HG03432 (cell line): Measurements from ENCODE around the gene ENDOU.
A peak's percentile ranks its signal among the peaks of the same experiment; 100 is the strongest.

ENCODE experiments used
- ATAC-seq: cut with Tn5 transposase; IDR thresholded peaks from one replicate; pipeline ENCODE4 v1.9.1; 2021; ENCODE audit warnings: mild to moderate bottlenecking, moderate library complexity; ENCODE audit not compliant: unreplicated experiment

ENDOU gene, protein sequence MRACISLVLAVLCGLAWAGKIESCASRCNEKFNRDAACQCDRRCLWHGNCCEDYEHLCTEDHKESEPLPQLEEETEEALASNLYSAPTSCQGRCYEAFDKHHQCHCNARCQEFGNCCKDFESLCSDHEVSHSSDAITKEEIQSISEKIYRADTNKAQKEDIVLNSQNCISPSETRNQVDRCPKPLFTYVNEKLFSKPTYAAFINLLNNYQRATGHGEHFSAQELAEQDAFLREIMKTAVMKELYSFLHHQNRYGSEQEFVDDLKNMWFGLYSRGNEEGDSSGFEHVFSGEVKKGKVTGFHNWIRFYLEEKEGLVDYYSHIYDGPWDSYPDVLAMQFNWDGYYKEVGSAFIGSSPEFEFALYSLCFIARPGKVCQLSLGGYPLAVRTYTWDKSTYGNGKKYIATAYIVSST

DNA sequence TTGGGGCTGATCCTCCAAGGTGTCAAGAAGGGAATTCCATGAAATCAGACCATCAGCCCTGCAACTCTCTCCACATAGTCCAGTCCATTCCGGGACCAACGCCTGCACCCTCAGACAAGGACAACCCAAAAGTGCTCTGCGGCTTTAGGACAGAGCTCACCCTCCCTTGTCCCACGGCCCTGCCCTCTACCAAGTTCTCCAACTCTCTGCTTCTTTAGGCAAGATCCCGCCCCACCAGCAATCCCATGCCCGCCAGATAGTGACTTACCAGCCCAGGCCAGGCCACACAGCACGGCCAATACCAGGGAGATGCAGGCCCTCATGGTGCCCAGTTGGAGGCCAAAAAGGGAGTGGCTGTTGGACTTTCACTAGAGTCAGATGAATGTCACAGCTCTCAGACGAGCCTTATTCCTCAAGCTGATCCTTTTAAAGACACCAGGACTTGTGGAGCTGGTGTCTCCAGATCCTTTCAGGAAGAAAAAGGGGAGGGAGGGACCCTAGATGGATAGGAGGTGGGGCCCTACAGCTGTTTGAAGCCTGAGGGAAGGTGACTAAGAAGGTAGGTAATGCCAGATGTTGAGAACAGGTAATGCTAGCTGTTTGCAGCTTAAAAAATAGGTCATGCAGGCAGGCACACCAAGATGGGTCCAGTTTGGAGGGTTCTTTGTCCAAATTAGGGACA is at the start of gene ENDOU:
Gene ENDOU, minus strand, starts transcription at position 400 of the 682 bp plus-strand sequence. Its CDS starts 77 bp downstream, at position 323.
- no peak for ATAC-seq

DNA sequence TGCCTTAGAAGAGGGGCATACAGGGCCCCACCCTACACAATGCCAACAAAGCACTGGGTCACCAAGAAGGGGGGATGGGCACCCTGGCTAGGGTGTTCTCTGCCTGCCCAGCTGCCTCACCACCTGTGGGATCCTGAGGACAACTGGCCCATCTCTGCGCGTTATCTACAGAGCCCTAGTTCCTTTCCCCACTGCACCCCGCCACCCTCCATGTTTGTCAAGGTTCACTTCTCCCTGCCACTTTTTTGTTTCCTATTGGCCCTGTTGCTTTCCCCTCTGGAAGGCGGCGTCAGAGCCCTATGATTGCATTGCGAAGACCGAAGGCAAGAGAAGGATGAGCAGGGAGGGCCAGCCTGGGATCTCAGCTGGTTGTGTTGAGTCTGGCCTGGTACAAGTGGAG is 49.4 kb upstream of the ENDOU start:
- ATAC-seq: no peak

DNA sequence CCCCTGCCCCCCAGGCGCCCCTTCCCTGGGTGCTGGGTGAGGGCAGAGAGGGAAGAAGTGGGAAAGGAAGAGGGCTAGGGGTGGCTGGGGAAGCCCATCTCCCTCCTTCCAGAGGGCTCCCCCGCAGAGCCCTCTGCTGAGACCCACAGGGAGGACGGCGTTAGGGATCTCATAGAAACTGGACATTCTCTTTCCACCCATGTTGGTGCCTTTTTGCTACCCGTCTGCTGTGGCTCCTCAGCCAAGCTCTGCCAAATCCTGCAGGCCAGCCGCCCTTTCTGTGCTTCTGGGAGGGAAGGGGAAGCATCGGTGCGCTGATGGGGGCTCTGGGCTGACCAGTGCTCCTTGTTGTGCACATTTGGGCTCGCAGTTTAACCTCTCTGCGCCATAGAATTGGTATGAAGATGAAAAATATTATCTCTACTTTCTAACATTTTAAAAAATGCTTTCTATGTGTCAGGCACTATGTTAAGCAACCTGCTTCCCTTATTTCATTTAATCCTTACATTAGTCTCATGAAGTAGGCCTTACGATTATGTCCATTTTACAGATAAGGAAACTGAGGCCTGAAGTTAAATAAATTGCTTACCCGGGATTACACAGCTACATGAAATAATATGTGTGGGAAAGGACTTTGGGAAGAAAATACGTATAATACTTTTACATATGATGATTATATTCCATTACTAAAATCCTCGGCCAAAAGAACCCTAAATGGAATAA is 48.7 kb upstream of the ENDOU start:
- no peak for ATAC-seq

DNA sequence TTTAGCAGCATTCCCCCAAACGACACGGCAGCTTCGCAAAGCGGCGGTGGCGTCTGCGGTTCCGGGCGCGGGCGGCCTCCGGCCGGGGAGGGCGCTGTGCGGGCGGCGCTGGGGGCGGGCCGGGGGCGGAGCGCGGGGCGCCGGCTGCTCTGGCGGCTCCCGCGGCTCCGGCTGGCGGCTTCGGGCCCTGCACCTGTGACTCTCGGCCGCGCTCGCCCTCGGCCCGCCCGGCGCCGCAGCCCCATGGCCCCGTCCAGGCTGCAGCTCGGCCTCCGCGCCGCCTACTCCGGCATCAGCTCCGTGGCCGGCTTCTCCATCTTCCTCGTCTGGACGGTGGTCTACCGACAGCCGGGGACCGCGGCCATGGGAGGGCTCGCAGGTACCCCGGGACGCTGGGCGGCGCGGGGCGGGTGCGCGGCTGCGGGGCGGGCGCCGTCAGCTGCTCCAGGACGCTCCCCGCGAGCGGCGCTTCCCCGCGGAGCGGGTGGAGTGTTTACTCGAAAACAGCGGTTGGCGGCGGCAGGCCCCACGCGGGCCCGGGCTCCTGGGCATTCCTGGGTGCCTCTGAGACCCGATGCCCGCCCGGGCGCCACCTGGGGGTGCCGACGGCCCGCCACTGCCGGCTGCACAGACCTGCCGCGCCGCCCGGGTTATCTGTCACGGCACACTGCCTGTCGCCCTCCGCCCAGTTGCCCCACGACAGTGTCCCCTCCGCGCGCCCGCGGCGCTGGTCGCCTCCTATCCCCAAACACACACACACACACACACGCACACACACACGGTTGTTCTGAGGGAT is 48.0 kb upstream of the ENDOU start, which contains the start of gene SLC48A1:
Gene SLC48A1, plus strand, starts transcription at position 177 of the 796 bp plus-strand sequence. Its CDS starts 67 bp downstream, at position 244.
- ATAC-seq: peak; percentile 89

DNA sequence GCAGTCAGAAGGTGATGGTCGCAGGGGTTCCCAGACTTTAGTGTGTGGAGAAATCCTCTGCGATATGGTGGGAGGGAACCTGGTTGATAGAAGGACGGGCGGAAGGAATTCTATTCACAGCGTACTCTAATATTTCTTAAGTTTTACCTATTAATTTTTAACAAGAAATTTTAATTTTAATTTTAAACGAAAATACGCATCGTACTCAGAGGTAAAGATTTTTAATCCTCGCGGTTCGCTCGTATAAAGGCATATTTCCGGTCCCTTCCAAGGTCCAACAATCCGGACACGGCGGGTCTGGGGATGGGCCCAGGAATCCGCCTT is 47.4 kb upstream of the ENDOU start:
- ATAC-seq: no peak

DNA sequence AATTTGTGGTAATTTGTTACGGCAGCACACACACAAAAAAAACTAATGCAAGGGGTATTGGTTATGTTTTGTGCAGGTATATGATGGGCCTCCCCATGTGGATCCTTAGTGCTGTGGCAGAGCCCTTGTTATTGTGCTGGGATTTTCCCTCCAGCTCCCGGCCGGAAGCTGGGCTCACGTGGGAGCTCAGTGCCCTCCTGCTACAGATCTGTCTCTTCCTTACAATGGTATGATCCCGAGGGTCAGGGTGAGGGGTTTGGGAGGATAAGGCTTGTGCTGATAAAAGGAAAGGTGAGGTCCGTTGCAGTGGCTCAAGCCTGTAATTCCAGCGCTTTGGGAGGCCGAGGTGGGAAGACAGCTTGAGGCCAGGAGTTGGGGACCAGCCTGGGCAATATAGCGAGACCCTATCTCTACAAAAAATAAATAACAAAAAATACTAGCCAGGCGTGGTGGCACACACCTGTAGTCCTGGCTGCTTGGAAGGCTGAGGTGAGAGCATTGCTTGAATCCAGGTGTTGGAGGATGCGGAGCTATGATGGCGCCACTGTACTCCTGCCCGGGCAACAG is 46.9 kb upstream of the ENDOU start:
- ATAC-seq: no peak

DNA sequence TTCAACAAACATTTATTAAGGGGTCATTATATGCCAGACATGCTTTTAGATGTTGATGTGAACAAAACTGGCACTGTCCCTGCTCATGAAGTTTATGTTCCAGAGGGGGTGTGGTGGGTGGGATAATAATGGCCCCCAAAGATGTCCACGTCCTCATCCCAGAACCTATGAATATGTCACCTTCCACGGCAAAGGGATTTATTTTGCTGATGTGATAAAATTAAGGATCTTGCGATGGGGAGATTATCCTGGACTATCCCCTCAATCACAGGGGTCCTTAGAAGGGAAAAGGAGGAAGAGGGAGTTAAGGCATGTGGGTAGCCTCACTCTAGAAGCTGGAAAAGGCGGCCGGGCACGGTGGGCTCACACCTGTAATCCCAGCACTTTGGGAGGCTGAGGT is 46.0 kb upstream of the ENDOU start:
- ATAC-seq: no peak

DNA sequence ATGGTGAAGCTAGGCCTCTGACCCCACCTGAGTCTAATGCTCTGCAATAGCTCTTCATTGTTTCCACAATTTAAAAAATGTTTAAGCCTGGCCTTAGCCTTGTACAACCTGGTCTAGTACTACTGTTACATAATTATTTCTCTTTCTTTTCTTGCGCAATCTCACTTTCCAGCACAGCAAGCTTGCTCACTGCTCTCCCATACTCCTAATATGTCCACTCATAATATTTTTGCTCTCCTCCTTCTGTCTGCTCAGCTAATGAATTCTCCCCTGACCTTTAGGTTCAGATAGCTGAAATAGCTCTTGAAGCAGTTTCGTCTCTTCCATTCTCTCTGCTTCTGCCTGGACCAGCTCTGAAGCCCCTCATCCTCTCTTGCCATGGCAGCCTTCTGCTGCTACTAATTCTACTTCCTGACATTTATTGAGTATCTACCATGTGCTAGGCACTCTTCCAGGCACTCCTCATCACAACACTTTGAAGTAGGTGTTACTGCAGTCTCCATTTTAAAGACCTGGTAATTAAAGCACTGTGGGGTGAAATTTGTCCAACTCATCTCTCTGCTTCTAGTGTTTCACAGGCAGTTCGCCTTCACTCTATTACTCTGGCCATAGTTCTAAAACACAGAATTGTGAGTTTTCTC is 44.9 kb upstream of the ENDOU start:
- ATAC-seq: no peak

DNA sequence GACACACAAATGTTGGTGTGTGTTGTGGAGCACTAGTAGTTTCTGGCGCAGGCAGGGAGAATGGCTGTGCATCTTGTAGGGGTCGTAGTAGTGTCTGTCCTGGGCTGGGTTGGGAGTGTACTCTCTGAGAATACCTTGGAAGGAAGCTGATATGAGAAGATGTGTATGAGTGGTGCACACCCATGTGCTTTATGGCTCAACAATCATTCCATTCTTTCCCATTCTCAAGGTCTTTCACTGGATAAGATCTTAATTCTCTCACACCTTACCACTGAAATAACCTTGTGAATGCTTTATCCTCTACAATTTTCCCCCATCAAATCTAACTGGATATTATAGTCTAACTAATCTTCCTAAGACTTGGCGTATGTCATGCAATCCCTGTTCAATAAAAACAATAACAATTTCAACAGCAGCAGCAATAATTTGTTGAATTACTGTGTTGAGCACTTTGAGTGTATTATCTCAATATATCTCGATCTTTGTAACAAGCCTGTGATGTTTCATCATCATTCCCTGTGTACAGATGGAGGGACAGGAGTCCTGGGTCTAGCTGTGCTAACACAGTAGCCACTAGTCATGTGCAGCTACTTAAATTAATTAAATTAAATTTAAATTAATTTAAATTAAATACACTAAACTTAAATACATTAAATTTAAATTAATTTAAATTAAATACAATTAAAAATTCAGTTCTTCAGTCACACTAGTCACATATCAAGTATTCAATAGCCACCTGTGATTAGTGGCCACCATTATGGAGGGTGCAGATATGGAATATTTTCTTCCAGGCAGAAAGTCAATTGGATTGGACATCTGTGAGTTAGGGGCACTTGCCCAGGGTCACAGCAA is 44.2 kb upstream of the ENDOU start:
- no peak for ATAC-seq

DNA sequence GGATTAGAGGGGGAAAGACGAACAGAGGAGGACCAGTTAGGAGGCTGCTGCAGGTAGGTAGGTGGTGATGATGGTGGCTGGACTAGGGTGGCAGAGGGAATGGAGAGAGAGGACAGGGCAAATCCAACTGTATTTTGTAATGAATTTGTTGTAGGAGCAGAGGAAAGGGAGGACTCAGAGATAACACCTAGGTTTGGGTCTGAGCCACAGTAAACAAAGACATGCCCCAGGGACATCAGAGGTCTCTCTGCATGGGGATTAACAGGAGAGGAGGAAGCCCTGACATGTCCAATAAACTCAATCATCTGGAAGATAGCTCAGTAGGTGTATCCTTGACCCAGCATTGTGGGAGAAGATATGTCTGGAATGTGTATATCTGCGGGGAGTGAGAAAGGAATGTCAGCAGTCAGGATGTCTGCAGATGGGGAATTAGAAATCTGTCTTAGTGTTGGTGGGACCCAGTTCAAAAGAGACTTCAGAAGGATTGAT is 43.1 kb upstream of the ENDOU start:
- ATAC-seq: no peak

DNA sequence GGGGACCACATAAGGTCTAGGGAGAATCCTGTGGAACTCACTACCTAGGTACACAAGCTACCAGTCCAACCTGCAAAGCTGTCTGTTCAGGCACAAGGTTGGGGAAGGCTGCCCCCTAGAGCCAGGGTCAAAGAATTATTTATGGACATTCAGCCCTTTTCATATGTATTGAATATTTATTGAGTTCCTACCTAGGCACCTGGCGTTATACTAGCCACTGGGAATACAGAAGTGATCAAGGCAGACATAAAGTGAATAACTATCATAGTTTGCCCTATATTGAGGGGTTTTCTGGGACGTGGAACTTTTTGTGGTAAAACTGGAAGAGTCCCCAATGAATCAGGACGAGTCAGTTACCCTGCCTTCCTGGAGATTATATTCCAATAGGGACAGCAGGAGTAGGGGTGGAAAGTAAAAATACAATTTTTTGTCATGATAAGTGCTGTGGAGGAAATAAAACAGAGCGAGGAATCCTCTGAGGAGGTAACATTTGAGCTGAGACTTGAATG is 42.0 kb upstream of the ENDOU start:
- ATAC-seq: peak; percentile 58

DNA sequence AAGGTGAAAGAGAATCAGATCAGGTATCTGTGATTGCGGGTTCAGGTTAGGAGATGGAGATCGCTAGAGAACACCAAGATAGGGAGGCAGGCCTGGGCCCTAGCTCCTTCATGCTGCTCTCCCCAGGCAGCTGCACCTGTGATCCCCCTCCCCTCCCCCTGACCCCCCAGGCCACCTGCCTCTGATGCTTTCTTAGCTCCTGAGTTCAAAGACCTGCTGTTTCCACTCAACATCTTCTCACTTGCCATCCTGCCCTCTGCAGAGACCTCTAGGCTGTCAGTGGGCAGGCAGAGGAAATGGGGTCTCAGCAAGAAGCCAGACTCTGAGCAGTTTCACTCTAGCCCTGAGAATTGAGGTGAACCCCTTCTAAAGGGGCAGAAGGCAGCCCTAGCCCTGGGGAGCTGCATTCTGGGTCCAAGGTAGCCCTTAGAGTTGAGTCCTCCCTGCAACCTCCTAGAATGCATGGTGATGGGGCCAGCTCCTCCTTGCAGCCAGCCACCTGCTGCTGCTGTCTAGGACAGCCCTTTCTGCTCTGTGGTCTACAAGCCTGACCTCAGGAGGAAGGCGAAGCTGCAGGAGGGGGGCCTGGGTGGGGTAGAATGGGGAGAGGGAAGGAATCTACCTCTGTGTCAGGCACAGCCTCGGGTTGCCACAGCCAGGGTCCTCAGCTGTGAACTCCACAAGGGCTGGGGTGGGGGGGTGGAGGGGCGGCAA is 41.4 kb upstream of the ENDOU start:
- ATAC-seq: no peak

DNA sequence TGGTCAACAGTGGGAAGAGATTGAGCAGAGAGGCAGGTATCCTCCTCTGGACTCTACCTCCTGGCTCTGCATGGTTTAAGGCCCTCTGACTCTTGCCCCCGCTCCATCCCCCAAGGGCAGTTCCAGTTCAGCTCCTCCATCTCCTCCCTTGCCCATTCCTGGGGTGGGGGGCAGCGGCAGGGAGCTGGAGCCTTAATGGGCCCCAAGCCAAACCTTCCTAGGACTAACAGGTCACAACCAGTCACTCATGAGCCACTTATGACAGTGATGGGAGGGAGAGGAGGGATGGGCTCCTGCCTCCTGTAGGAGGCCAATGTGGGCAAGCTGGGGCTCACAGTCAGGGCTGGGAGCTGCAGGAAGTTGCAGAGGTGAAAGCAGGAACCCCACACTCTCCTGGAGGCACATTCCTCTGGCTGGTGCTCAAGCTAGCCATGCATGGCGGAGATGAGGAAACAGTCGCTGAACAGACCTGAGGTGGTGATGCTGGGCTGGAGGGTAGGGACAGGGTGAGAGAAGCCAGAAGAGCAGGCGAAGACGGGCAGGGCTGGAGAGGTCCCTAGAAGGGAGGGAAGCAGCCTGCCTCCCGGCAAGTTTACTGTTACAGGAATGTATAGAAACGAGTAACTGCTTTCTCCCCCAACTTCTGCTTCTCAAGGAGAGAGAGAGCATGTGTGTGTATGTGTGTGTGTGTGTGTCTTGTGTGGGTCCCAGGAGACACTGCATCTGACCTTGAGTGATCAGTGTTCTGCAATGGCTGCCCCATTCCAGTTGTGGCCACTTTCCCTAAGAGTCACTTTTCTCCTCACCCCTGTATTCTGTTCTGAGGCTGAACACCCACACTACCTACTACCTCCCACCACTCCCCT is 38.4 kb upstream of the ENDOU start:
- no peak for ATAC-seq

DNA sequence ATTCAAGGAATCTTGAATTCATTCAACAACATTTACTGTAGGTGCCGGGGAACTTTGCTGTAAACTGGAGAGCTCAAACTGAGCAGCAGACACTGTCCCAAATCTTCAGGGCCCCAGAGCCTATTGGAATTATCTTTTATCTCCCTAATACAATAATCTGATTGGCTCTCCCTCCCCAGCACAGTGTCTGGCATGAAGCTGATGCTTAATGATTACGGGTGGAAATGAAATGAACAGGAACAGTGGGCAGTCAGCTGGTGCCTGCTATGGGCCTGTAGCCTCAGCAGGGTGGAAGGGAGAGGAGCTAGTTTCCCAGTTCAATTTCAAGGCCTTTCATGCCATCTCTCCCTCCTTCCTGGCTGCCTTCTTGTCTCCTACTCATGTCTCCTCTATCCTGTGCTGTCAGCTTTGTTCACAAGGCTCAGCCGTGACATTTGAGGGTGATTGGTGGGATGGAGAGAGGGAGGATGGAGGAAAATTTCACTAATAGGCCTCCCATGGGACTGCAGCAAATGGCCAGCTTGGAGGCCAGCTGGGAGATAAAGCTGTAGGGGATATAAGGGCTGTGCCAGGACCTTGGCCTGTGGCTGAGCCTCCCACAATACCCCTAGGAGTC is 37.7 kb upstream of the ENDOU start:
- ATAC-seq: no peak

DNA sequence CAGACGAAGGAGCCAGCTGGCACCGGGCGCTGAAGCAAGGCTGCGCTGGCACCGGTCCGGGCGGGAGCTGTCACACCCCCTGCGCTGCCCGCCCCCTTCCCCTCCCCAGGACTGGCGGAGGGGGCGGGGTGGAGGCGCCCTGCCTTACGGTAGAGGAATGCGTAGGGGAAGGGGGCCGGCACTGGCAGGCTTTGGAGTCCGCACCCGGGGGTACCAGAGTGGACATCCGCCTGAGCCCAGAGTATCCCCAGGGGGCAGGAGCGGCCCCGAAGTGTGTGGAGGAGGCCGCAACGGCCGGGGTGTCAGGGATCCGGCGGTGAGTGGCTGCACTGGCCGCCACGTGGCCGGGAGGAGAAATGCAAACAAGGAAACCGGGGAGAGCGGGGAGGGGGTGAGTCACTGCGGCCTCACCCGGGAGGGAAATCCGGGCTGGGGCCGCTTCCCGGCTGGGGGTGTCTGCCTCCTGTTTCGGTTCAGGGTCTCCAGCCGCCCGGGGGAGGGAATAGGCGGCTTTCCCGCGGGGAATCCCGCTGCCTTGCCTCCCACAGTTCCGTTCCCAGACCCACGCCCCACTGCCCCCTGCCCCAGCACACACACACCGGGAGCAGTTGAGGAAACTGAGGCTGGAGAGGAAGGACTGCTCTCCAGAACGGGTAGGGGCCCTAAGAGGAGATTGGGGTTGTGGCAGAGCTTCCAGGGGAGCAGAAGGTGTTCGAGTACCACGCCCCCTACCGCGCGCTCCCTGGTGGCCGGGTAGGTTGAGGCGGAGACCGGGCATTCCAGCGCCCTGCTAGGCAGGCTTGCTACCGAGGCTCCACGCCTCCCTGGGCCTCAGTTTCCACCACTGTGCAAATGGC is 33.8 kb upstream of the ENDOU start, which contains the start of gene RAPGEF3:
Gene RAPGEF3, minus strand, starts transcription at position 47 of the 857 bp plus-strand sequence. CDS start 324 bp downstream, outside the sequence.
- peak; percentile 64 for ATAC-seq

DNA sequence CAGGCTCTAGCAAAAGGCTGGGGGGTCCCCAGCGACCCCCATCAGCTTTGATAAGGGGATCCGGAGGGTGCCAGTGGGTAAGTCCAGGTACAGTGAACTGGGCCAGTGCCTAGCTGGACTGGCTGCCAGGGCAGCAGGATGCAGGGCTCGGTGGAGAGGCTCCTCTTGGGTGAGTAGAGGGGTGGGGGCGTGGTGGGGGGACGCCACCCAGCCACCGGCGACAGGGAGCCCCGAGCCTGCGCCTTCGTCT is 33.2 kb upstream of the ENDOU start:
- no peak for ATAC-seq
